ENCODE data around the gene UGGT2.
A peak's percentile ranks its signal among the peaks of the same experiment; 100 is the strongest.
"Not testable (repeated sequence)": the region's sequence is repeated elsewhere in the genome, so short reads cannot be mapped to it uniquely, and the experiment has no call there.

Gene UGGT2

GRCh38 chr13:95982144-95982543 is 71.1 kb downstream of the UGGT2 start:
- DNase-seq (ENCODE audit: low read depth): no peak

- DNase-seq (ENCODE audit: low read depth): not testable (repeated sequence)
These were observed 80.5 kb downstream of the UGGT2 start for GRCh38 chr13:95972651-95973050.

- no peak for DNase-seq (ENCODE audit: low read depth)
These were observed 82.3 kb downstream of the UGGT2 start for GRCh38 chr13:95970878-95971277.

- DNase-seq (ENCODE audit: low read depth): no peak
These were observed 84.3 kb downstream of the UGGT2 start for GRCh38 chr13:95968906-95969305.

GRCh38 chr13:95957331-95957730 is 95.9 kb downstream of the UGGT2 start:
- DNase-seq (ENCODE audit: low read depth): no peak

- DNase-seq (ENCODE audit: low read depth): peak; percentile 49
These were observed 96.5 kb downstream of the UGGT2 start for GRCh38 chr13:95956589-95957148.

- DNase-seq (ENCODE audit: low read depth): no peak
These were observed 97.5 kb downstream of the UGGT2 start for GRCh38 chr13:95955719-95956118.

- no peak for DNase-seq (ENCODE audit: low read depth)
These were observed 97.9 kb downstream of the UGGT2 start for GRCh38 chr13:95955255-95955654.

GRCh38 chr13:95954266-95954665 is 98.9 kb downstream of the UGGT2 start:
- no peak for DNase-seq (ENCODE audit: low read depth)

GRCh38 chr13:95950103-95950502 is 103.1 kb downstream of the UGGT2 start:
- no peak for DNase-seq (ENCODE audit: low read depth)

GRCh38 chr13:95948656-95949055 is 104.5 kb downstream of the UGGT2 start:
- peak; percentile 67 for DNase-seq (ENCODE audit: low read depth)

GRCh38 chr13:95937714-95938320 is 115.4 kb downstream of the UGGT2 start:
- no peak for DNase-seq (ENCODE audit: low read depth)

GRCh38 chr13:95931300-95932025 is 121.7 kb downstream of the UGGT2 start:
- DNase-seq (ENCODE audit: low read depth): no peak

- DNase-seq (ENCODE audit: low read depth): no peak
These were observed 123.8 kb downstream of the UGGT2 start for GRCh38 chr13:95929430-95929829.

GRCh38 chr13:95928367-95928906 is 124.8 kb downstream of the UGGT2 start:
- not testable (repeated sequence) for DNase-seq (ENCODE audit: low read depth)

GRCh38 chr13:95926231-95926630 is 127.0 kb downstream of the UGGT2 start:
- no peak for DNase-seq (ENCODE audit: low read depth)

- DNase-seq (ENCODE audit: low read depth): peak; percentile 94
These were observed 128.7 kb downstream of the UGGT2 start for GRCh38 chr13:95924389-95924994.

- DNase-seq (ENCODE audit: low read depth): peak; percentile 32
These were observed 131.7 kb downstream of the UGGT2 start for GRCh38 chr13:95921485-95921884.

- DNase-seq (ENCODE audit: low read depth): no peak
These were observed 132.7 kb downstream of the UGGT2 start for GRCh38 chr13:95920485-95920884.

- DNase-seq (ENCODE audit: low read depth): no peak
These were observed 134.3 kb downstream of the UGGT2 start for GRCh38 chr13:95918860-95919259.

GRCh38 chr13:95914991-95915501 is 138.2 kb downstream of the UGGT2 start:
- DNase-seq (ENCODE audit: low read depth): no peak

- DNase-seq (ENCODE audit: low read depth): no peak
These were observed 146.2 kb downstream of the UGGT2 start for GRCh38 chr13:95906999-95907398.

- no peak for DNase-seq (ENCODE audit: low read depth)
These were observed 149.6 kb downstream of the UGGT2 start for GRCh38 chr13:95903569-95903968.
